ENCODE measurements around the gene SSR4.

SSR4 gene

DNA sequence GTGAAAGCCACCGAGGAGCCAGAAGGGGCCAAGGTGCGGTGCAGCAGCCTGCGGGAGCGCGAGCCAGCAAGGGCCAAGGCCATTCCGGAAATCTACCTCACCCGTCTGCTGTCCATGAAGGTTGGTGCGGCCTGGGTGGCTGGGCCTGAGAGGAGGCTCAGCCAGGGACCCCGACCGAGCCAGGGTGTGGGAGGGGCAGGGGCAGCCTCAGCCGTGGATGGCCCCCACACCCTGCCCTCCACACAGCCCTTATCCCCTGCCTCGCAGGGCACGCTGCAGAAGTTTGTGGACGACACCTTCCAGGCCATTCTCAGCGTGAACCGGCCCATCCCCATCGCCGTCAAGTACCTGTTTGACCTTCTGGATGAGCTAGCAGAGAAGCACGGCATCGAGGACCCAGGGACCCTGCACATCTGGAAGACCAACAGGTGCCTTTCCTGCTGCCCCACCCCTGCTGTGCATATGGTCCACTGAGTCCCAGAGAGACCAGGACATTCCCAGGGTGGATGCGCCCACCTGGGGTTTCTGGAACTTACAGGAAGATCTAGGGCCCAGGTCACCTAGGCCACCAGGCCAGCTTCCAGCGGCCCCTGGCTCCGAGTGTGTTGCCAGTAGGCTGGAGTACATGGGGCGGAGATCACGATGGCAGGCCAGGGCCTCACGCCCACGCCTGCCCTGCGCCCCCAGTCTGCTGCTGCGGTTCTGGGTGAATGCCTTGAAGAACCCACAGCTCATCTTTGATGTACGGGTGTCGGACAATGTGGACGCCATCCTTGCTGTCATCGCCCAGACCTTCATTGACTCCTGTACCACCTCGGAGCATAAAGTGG is 17.0 kb upstream of the SSR4 start:
- H3K36me3 ChIP-seq (ENCODE audit: control insufficient read depth, insufficient read depth, low read length): no peaks in the 10 kb centered on the region
- no peak overlapping the region for H3K4me3 ChIP-seq (ENCODE audit: low read depth, low read length)
- H3K9ac ChIP-seq (ENCODE audit: low read depth, low read length): no peak overlapping the region
- no peaks in the 10 kb centered on the region for H3K4me1 ChIP-seq (ENCODE audit: control insufficient read depth, insufficient read depth, low read length)
- H3K27ac ChIP-seq (ENCODE audit: low read depth, low read length): no peak overlapping the region
- no peaks in the 10 kb centered on the region for H3K27me3 ChIP-seq (ENCODE audit: control insufficient read depth, insufficient read depth, low read length)
- peaks cover 16% of the 10 kb centered on the region for H3K9me3 ChIP-seq (ENCODE audit: control insufficient read depth, insufficient read depth, low read length)

GRCh38 chrX:153778181-153778580 is 16.3 kb upstream of the SSR4 start:
- Histone ChIP-seq H3K27ac (ENCODE audit: low read depth, low read length) (no peak overlapping the region), H3K9ac (ENCODE audit: low read depth, low read length) (no peak overlapping the region), H3K4me3 (ENCODE audit: low read depth, low read length) (no peak overlapping the region), H3K9me3 (ENCODE audit: control insufficient read depth, insufficient read depth, low read length) (peaks cover 11% of the 10 kb centered on the region), H3K4me1 (ENCODE audit: control insufficient read depth, insufficient read depth, low read length) (no peaks in the 10 kb centered on the region), H3K27me3 (ENCODE audit: control insufficient read depth, insufficient read depth, low read length) (no peaks in the 10 kb centered on the region), H3K36me3 (ENCODE audit: control insufficient read depth, insufficient read depth, low read length) (no peaks in the 10 kb centered on the region)

- Histone ChIP-seq H3K27ac (ENCODE audit: low read depth, low read length) (no peak overlapping the region), H3K9ac (ENCODE audit: low read depth, low read length) (no peak overlapping the region), H3K36me3 (ENCODE audit: control insufficient read depth, insufficient read depth, low read length) (no peaks in the 10 kb centered on the region), H3K9me3 (ENCODE audit: control insufficient read depth, insufficient read depth, low read length) (peaks cover 16% of the 10 kb centered on the region), H3K4me3 (ENCODE audit: low read depth, low read length) (no peak overlapping the region), H3K27me3 (ENCODE audit: control insufficient read depth, insufficient read depth, low read length) (no peaks in the 10 kb centered on the region), H3K4me1 (ENCODE audit: control insufficient read depth, insufficient read depth, low read length) (no peaks in the 10 kb centered on the region)
Measured at GRCh38 chrX:153778684-153779101, 15.8 kb upstream of the SSR4 start.

DNA sequence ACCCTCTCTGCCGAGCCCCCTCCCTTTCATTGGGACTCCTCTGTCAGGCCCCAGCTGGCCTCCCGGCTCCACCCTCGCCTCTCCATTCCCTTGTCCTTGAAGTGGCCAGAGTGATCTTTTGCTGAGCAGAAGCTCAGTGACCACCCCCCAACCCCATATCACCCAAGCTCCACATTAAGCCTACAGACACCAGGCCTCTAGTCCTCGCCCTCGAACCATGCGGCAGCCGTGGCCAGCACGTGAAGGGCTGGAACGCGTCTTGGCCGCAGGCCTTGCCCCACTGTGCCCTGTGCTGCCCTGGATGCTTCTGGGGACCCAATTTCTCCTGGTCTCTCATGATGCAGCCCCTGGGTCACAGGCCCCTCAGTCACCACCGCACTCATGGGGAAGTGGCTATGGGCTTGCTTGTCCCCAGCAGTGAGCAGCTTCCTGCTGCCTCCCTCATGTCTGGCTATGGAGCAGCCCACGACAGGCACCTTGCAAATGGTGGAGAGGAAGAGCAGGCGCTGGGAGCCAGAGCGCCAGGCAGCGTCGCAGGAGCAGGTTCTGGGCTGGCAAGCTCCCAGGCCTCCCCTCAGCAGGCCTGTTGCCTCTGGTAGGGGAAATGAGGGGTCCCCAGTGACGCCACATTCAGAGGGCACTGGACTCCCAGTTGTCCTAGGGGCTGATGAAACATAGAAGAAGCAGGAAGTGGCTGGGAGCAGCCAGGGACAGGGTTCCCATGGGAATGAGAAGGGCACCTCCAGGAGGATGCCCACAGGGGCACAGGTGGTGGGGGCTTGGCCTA is 14.4 kb upstream of the SSR4 start:
- Histone ChIP-seq H3K27me3 (ENCODE audit: control insufficient read depth, insufficient read depth, low read length) (no peaks in the 10 kb centered on the region), H3K4me1 (ENCODE audit: control insufficient read depth, insufficient read depth, low read length) (no peaks in the 10 kb centered on the region), H3K9me3 (ENCODE audit: control insufficient read depth, insufficient read depth, low read length) (peaks cover 15% of the 10 kb centered on the region), H3K27ac (ENCODE audit: low read depth, low read length) (peak overlapping the region; percentile 6), H3K4me3 (ENCODE audit: low read depth, low read length) (no peak overlapping the region), H3K9ac (ENCODE audit: low read depth, low read length) (no peak overlapping the region), H3K36me3 (ENCODE audit: control insufficient read depth, insufficient read depth, low read length) (no peaks in the 10 kb centered on the region)

- peaks cover 4% of the 10 kb centered on the region; the same call in 1 of the 2 replicates for H3K36me3 ChIP-seq (ENCODE audit: control insufficient read depth, insufficient read depth, low read length)
- H3K4me1 ChIP-seq (ENCODE audit: control insufficient read depth, insufficient read depth, low read length): no peaks in the 10 kb centered on the region
- peak within 1 kb of the TSS; percentile 6 for H3K27ac ChIP-seq (ENCODE audit: low read depth, low read length)
- peaks cover 15% of the 10 kb centered on the region for H3K9me3 ChIP-seq (ENCODE audit: control insufficient read depth, insufficient read depth, low read length)
- no peak within 1 kb of the TSS for H3K9ac ChIP-seq (ENCODE audit: low read depth, low read length)
- no peak within 1 kb of the TSS for H3K4me3 ChIP-seq (ENCODE audit: low read depth, low read length)
- no peaks in the 10 kb centered on the region for H3K27me3 ChIP-seq (ENCODE audit: control insufficient read depth, insufficient read depth, low read length)
Measured at GRCh38 chrX:153780678-153781427, 13.6 kb upstream of the SSR4 start, which contains the start of gene SRPK3. SRPK3 (plus strand) TSS chrX:153781041; CDS start chrX:153781087, 46 bp downstream.

DNA sequence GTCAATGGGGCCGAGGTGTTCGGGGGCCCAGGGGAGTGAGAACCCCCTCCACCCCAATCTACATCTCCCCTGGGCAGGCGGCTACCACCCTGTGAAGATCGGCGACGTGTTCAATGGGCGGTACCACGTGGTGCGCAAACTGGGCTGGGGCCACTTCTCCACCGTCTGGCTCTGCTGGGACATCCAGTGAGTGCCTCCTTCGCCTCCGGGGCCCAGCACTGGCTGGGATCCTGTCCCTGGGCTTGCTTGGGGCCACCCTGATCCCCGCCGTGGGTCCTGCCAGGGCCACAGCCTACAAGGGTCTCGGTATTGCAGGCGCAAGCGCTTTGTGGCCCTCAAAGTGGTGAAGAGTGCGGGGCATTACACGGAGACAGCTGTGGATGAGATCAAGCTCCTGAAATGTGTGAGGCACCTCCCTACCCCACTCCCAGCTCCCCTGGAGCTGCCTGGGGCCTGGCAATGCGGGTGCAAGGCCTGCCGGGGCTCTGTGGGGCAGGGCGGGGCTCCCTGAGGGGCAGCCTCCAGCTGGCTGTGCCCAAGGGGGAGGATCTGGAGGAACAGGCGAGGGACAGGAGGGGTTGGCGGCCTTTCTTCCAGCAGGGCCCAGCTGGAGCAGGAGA is 12.9 kb upstream of the SSR4 start:
- Histone ChIP-seq H3K4me1 (ENCODE audit: control insufficient read depth, insufficient read depth, low read length) (no peaks in the 10 kb centered on the region), H3K27ac (ENCODE audit: low read depth, low read length) (no peak overlapping the region)

DNA sequence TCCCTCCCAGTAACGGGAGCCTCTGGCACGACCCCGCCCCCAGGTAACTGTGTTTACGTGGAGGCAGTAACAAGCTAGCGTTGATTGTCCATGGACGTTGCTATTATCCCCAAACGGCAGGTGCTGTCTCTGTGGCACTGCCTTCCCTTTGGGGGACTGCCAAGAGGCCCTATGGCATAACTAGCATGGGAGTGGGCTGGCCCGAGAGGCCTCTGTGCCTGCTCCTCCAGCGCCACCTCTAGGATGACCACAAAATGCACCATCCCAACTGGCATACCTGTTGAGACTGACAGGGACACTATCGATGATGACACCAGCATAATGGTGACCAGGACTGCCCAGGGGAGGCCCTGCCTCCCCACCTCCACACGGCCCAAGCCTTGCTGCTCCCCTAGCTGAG is 12.2 kb upstream of the SSR4 start:
- Histone ChIP-seq H3K9me3 (ENCODE audit: control insufficient read depth, insufficient read depth, low read length) (peaks cover 15% of the 10 kb centered on the region), H3K4me1 (ENCODE audit: control insufficient read depth, insufficient read depth, low read length) (no peaks in the 10 kb centered on the region), H3K36me3 (ENCODE audit: control insufficient read depth, insufficient read depth, low read length) (peaks cover 12% of the 10 kb centered on the region; the same call in 1 of the 2 replicates), H3K27ac (ENCODE audit: low read depth, low read length) (no peak overlapping the region), H3K27me3 (ENCODE audit: control insufficient read depth, insufficient read depth, low read length) (no peaks in the 10 kb centered on the region), H3K9ac (ENCODE audit: low read depth, low read length) (no peak overlapping the region), H3K4me3 (ENCODE audit: low read depth, low read length) (no peak overlapping the region)

More for the DNA sequence above, 12.9 kb upstream of the SSR4 start:
- peaks cover 15% of the 10 kb centered on the region for H3K9me3 ChIP-seq (ENCODE audit: control insufficient read depth, insufficient read depth, low read length)
- H3K36me3 ChIP-seq (ENCODE audit: control insufficient read depth, insufficient read depth, low read length): peaks cover 9% of the 10 kb centered on the region; the same call in 1 of the 2 replicates
- H3K4me3 ChIP-seq (ENCODE audit: low read depth, low read length): no peak overlapping the region
- no peaks in the 10 kb centered on the region for H3K27me3 ChIP-seq (ENCODE audit: control insufficient read depth, insufficient read depth, low read length)
- no peak overlapping the region for H3K9ac ChIP-seq (ENCODE audit: low read depth, low read length)

- no peak overlapping the region for H3K9ac ChIP-seq (ENCODE audit: low read depth, low read length)
Measured at GRCh38 chrX:153782871-153783270, 11.6 kb upstream of the SSR4 start.

GRCh38 chrX:153783378-153784013 is 11.0 kb upstream of the SSR4 start:
- Histone ChIP-seq H3K27me3 (ENCODE audit: control insufficient read depth, insufficient read depth, low read length) (no peaks in the 10 kb centered on the region), H3K27ac (ENCODE audit: low read depth, low read length) (no peak overlapping the region), H3K4me3 (ENCODE audit: low read depth, low read length) (no peak overlapping the region), H3K4me1 (ENCODE audit: control insufficient read depth, insufficient read depth, low read length) (no peaks in the 10 kb centered on the region), H3K9me3 (ENCODE audit: control insufficient read depth, insufficient read depth, low read length) (peaks cover 17% of the 10 kb centered on the region), H3K9ac (ENCODE audit: low read depth, low read length) (no peak overlapping the region), H3K36me3 (ENCODE audit: control insufficient read depth, insufficient read depth, low read length) (peaks cover 18% of the 10 kb centered on the region; the same call in 1 of the 2 replicates)

More at GRCh38 chrX:153782871-153783270, 11.6 kb upstream of the SSR4 start:
- no peaks in the 10 kb centered on the region for H3K4me1 ChIP-seq (ENCODE audit: control insufficient read depth, insufficient read depth, low read length)
- H3K27ac ChIP-seq (ENCODE audit: low read depth, low read length): no peak overlapping the region
- peaks cover 17% of the 10 kb centered on the region; the same call in 1 of the 2 replicates for H3K36me3 ChIP-seq (ENCODE audit: control insufficient read depth, insufficient read depth, low read length)
- H3K4me3 ChIP-seq (ENCODE audit: low read depth, low read length): no peak overlapping the region
- H3K9me3 ChIP-seq (ENCODE audit: control insufficient read depth, insufficient read depth, low read length): peaks cover 15% of the 10 kb centered on the region
- H3K27me3 ChIP-seq (ENCODE audit: control insufficient read depth, insufficient read depth, low read length): no peaks in the 10 kb centered on the region
